Peyer's patch (tissue), 4 donors: Measurements from ENCODE around the gene LAMA1.

Experiments
- CTCF ChIP-seq, 6 experiments: fragments of 450-650 bp in 4 of 6; fragments of 200-600 bp in 2 of 6; sonication (generic) in 1 of 6; IDR thresholded peaks; one replicate each; pipeline ENCODE4 v1.5.1; 2017 to 2019; ENCODE audit warnings: antibody characterized with exemption in 6 of 6, mild to moderate bottlenecking in 3 of 6, moderate library complexity in 1 of 6
- POLR2A ChIP-seq, 2 donors: fragments of 450-650 bp; IDR thresholded peaks; one replicate each; pipeline ENCODE4 v1.5.1; 2017; ENCODE audit warnings: antibody characterized with exemption in 2 of 2, mild to moderate bottlenecking in 2 of 2, moderate library complexity in 2 of 2

- TF ChIP-seq POLR2A (IDR thresholded peaks at IDR 0.05), result no peak
- TF ChIP-seq CTCF (IDR thresholded peaks at IDR 0.05), result no peak
These were observed 123.4 kb downstream of the LAMA1 start for GRCh38 chr18:6994056-6994770.
